Eye (tissue), 1 donor: Measurements from ENCODE around the gene PRAMEF12.
"Not testable (repeated sequence)": the region's sequence is repeated elsewhere in the genome, so short reads cannot be mapped to it uniquely, and the experiment has no call there.

Experiments used
- DNase-seq: peaks from one replicate; pipeline ENCODE4 v3.0.0-alpha.2; 2015

The PRAMEF12 gene

GRCh38 chr1:12773438-12773837, at the start of gene PRAMEF12:
Gene PRAMEF12, plus strand, starts transcription at chr1:12773738. Its CDS starts 1,130 bp downstream, at chr1:12774868.
- no peak for DNase-seq

GRCh38 chr1:12728391-12728790, 45.1 kb upstream of the PRAMEF12 start:
- DNase-seq, result no peak

- no peak for DNase-seq
Measured at GRCh38 chr1:12730156-12730555, 43.4 kb upstream of the PRAMEF12 start.

- DNase-seq, result not testable (repeated sequence)
Measured at GRCh38 chr1:12731084-12731483, 42.5 kb upstream of the PRAMEF12 start.

- no peak for DNase-seq
Measured at GRCh38 chr1:12734651-12735050, 38.9 kb upstream of the PRAMEF12 start.

- DNase-seq, result no peak
Measured at GRCh38 chr1:12738934-12739333, 34.6 kb upstream of the PRAMEF12 start.

GRCh38 chr1:12739613-12740012, 33.9 kb upstream of the PRAMEF12 start:
- DNase-seq, result no peak

GRCh38 chr1:12741946-12742345, 31.6 kb upstream of the PRAMEF12 start:
- DNase-seq, result no peak

- DNase-seq, result no peak
Measured at GRCh38 chr1:12745126-12745991, 28.2 kb upstream of the PRAMEF12 start.

- DNase-seq, result peak; percentile 4
Measured at GRCh38 chr1:12745992-12746323, 27.6 kb upstream of the PRAMEF12 start, which contains the start of gene CFAP107. Gene CFAP107, plus strand, starts transcription at chr1:12746200. Its CDS starts 231 bp downstream, at chr1:12746431.

GRCh38 chr1:12748778-12749355, 24.7 kb upstream of the PRAMEF12 start:
- no peak for DNase-seq

- DNase-seq, result no peak
Measured at GRCh38 chr1:12754738-12755137, 18.8 kb upstream of the PRAMEF12 start.

GRCh38 chr1:12756273-12756672, 17.3 kb upstream of the PRAMEF12 start:
- DNase-seq, result no peak

GRCh38 chr1:12756768-12757413, 16.6 kb upstream of the PRAMEF12 start:
- DNase-seq, result no peak

- no peak for DNase-seq
Measured at GRCh38 chr1:12757836-12758235, 15.7 kb upstream of the PRAMEF12 start.

- no peak for DNase-seq
Measured at GRCh38 chr1:12760256-12760795, 13.2 kb upstream of the PRAMEF12 start.

- no peak for DNase-seq
Measured at GRCh38 chr1:12761781-12762180, 11.8 kb upstream of the PRAMEF12 start.

GRCh38 chr1:12762766-12763165, 10.8 kb upstream of the PRAMEF12 start:
- no peak for DNase-seq

GRCh38 chr1:12763479-12763878, 10.1 kb upstream of the PRAMEF12 start:
- DNase-seq, result no peak

GRCh38 chr1:12764016-12764415, 9.5 kb upstream of the PRAMEF12 start:
- DNase-seq, result no peak

GRCh38 chr1:12769031-12769430, 4.5 kb upstream of the PRAMEF12 start:
- DNase-seq, result no peak

- no peak for DNase-seq
Measured at GRCh38 chr1:12769976-12770505, 3.5 kb upstream of the PRAMEF12 start.

- no peak for DNase-seq
Measured at GRCh38 chr1:12770620-12771019, 2.9 kb upstream of the PRAMEF12 start.
